HG03159 (cell line): ENCODE results near the gene REG3G.
"Not testable (repeated sequence)": the region's sequence is repeated elsewhere in the genome, so short reads cannot be mapped to it uniquely, and the experiment has no call there.

Experiments used
- ATAC-seq: cut with Tn5 transposase; IDR thresholded peaks from one replicate; pipeline ENCODE4 v1.9.1; 2021; ENCODE audit warnings: mild to moderate bottlenecking, moderate library complexity; ENCODE audit not compliant: unreplicated experiment

The REG3G gene

GRCh38 chr2:79013629-79014028, 11.9 kb upstream of the REG3G start:
- no peak for ATAC-seq

- ATAC-seq, result no peak
These were observed 9.2 kb upstream of the REG3G start for GRCh38 chr2:79016342-79016741.

GRCh38 chr2:79026061-79026460, 559 bp downstream of the REG3G start:
- no peak for ATAC-seq

GRCh38 chr2:79039944-79040343, 14.4 kb downstream of the REG3G start:
- ATAC-seq, result no peak

GRCh38 chr2:79041032-79041448, 15.5 kb downstream of the REG3G start:
- no peak for ATAC-seq

- not testable (repeated sequence) for ATAC-seq
These were observed 28.0 kb downstream of the REG3G start for GRCh38 chr2:79053486-79053885.

GRCh38 chr2:79054769-79055168, 29.3 kb downstream of the REG3G start:
- not testable (repeated sequence) for ATAC-seq

- ATAC-seq, result no peak
These were observed 39.7 kb downstream of the REG3G start for GRCh38 chr2:79065201-79065600.

GRCh38 chr2:79071078-79071477, 45.6 kb downstream of the REG3G start:
- no peak for ATAC-seq
